Skeletal muscle tissue (tissue), 4 donors: ENCODE data around the gene OR1F1. TPM values are rescaled to one million over a fixed set of nuclear protein-coding genes. Genes with fewer than 3 reads are reported as not detected.

Experiments
- H3K27ac ChIP-seq: one replicate; pipeline ENCODE4 v1.7.0; 2013; ENCODE audit warnings: mild to moderate bottlenecking, low read depth, low read length, inconsistent platforms
- H3K27me3 ChIP-seq, 3 donors: one replicate each; pipeline ENCODE4 v1.7.0; 2013; ENCODE audit warnings: low read length in 3 of 3; ENCODE audit not compliant: control insufficient read depth in 3 of 3, insufficient read depth in 3 of 3
- H3K36me3 ChIP-seq, 3 donors: one replicate each; pipeline ENCODE4 v1.7.0; 2013; ENCODE audit warnings: low read length in 3 of 3; ENCODE audit not compliant: control insufficient read depth in 3 of 3, insufficient read depth in 3 of 3
- H3K4me1 ChIP-seq, 3 donors: one replicate each; pipeline ENCODE4 v1.7.0; 2013; ENCODE audit warnings: low read length in 3 of 3, mild to moderate bottlenecking in 3 of 3; ENCODE audit not compliant: control insufficient read depth in 3 of 3, insufficient read depth in 3 of 3
- H3K4me3 ChIP-seq, 3 donors: one replicate each; pipeline ENCODE4 v1.7.0; 2013; ENCODE audit warnings: low read length in 3 of 3
- H3K9ac ChIP-seq, 3 donors: one replicate each; pipeline ENCODE4 v1.7.0; 2013; ENCODE audit warnings: low read length in 3 of 3, mild to moderate bottlenecking in 3 of 3, moderate library complexity in 2 of 3, low read depth in 1 of 3
- H3K9me3 ChIP-seq, 3 donors: one replicate each; pipeline ENCODE4 v1.7.0; 2013; ENCODE audit warnings: low read length in 3 of 3; ENCODE audit not compliant: control insufficient read depth in 3 of 3
- total RNA-seq: library from RNA; depleted of rRNA; stranded (reverse); fragments of >200 nt; gene quantifications from one replicate; pipeline ENCODE4 v1.2.3, GENCODE V29; 2014
- donor health status: Osteomylitis.

Gene OR1F1
- total RNA-seq, 1 donor from 2014 or later, result not detected

DNA sequence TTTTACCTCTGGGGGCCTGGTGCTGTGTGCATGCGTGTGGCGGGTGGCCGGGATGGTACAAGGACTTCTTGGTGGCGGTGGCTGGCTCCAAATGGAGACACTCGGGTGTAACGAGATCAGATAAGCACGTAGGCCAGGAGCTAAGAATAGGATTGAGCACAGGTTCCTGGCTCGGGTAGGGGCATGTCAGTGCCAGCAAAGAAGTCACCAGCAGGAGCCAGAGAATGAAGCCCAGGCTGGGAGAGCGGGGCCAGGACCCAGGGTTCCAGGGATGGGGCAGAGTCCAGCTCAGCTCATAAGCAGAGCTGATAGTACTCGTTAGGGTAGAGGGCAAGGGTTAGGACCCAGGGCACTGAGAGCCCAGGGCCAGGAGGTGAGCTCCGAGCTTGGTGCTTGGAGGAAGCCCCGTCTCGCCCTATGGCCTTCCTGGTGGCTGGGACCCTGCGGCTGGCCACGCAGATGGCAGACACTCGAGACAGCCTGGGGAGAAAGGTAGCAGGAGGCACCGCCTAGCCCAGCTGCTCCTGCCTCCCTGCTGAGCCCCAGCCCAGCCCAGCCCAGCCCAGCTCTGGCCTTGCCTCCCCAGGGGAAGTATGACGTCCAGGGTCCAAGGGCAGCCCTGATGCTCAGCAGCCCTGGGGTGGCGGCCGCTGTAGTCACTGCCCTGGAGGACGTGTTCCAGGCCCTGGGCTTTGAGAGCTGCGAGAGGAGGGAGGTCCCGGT, 44.2 kb upstream of the OR1F1 start:
- H3K9me3 ChIP-seq, result no peaks in the 10 kb centered on the region
- peak overlapping the region; percentile 86 to 98 (median 93) for H3K9ac ChIP-seq
- H3K4me1 ChIP-seq, result peaks cover 26 to 55% (median 52%) of the 10 kb centered on the region in 3 donors
- H3K27ac ChIP-seq, result peak overlapping the region; percentile 98
- H3K27me3 ChIP-seq, result no peaks in the 10 kb centered on the region
- H3K4me3 ChIP-seq, result peak overlapping the region; percentile 75 to 91 (median 82)
- peaks cover 11 to 22% (median 14%) of the 10 kb centered on the region in 3 donors for H3K36me3 ChIP-seq

DNA sequence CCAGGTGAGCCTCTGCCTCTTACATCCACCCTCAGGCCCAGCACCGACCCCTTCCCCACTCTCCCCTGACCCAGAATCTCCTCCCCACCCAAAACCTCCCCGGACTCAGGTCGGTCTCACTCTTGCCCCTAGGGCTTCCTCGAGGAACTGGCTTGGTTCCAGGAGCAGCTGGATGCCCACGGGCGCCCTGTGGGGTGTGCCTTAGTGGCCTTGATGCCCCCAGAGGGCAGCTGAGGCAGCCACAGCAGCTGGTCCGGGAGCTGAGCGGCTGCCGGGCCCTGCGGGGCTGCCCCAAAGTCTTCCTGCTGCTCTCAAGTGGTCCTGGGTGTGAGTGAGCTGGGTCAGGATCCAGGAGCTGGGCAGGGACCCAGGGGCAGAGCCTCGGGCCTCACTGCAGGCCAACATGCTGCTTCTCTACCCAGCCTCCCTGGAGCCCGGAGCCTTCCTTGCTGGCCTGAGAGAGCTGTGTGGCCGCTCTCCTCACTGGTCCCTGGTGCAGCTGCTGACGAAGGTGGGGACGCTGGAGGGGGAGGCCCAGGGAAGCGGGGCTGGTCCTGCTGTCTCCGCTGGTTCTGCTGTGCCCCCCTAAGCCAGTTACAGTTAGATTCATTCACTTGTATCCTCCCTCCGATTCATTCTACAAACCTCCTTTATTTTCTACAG, 43.6 kb upstream of the OR1F1 start:
- Histone ChIP-seq H3K27ac (peak overlapping the region; percentile 98), H3K27me3 (peaks cover 0 to 2% (median 0%) of the 10 kb centered on the region in 3 donors), H3K36me3 (peaks cover 10 to 17% (median 11%) of the 10 kb centered on the region in 3 donors), H3K4me1 (peaks cover 26 to 51% (median 45%) of the 10 kb centered on the region in 3 donors), H3K9me3 (no peaks in the 10 kb centered on the region), H3K9ac (peak overlapping the region; percentile 82 to 98 (median 86)), H3K4me3 (peak overlapping the region in 2 of 3 donors; percentile 18 to 52)

DNA sequence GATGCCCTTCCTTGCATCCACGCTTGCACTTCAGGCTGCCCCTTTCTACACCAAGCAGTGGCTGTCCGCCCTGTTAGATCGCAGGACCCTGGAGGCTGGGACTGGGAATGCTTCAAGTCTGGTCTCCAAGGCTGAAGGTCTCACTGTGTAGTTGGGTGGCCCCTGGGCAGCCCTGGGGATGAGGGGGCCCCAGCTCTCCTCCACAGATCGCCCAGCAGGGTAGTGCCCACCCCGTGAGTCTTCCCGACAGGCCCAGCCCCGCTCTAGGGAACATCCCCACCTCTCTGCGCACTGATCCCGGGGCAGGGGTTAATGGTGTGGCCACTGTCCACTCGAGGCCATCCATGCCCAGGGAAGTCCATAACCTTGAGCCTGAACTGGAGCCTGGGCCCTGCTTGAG, 42.9 kb upstream of the OR1F1 start:
- Histone ChIP-seq H3K27me3 (peaks cover 0 to 5% (median 0%) of the 10 kb centered on the region in 3 donors), H3K9ac (peak overlapping the region in 1 of 3 donors; percentile 98), H3K27ac (no peak overlapping the region), H3K4me1 (peaks cover 31 to 58% (median 49%) of the 10 kb centered on the region in 3 donors), H3K4me3 (peak overlapping the region in 1 of 3 donors; percentile 41), H3K9me3 (no peaks in the 10 kb centered on the region), H3K36me3 (peaks cover 10 to 16% (median 11%) of the 10 kb centered on the region in 3 donors)

DNA sequence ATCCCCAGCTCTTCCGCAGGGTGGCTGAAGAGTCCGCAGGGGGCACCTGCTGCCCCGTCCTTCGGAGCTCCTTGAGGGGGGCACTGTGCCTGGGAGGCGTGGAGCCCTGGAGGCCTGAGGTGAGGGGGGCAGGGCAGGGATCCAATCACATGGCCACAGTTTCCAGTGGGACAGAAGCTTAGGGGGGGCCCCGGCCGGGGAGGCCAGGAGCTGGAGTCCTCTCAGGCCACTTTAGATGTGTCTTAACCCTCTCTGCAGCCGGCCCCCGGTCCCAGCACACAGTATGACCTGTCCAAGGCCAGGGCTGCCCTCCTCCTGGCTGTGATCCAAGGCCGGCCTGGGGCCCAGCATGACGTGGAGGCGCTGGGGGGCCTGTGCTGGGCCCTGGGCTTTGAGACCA, 42.3 kb upstream of the OR1F1 start:
- H3K36me3 ChIP-seq, result peaks cover 10 to 16% (median 11%) of the 10 kb centered on the region in 3 donors
- no peaks in the 10 kb centered on the region for H3K9me3 ChIP-seq
- H3K4me1 ChIP-seq, result peaks cover 33 to 60% (median 51%) of the 10 kb centered on the region in 3 donors
- H3K9ac ChIP-seq, result peak overlapping the region in 1 of 3 donors; percentile 98
- no peak overlapping the region for H3K27ac ChIP-seq
- peaks cover 0 to 5% (median 2%) of the 10 kb centered on the region in 3 donors for H3K27me3 ChIP-seq
- H3K4me3 ChIP-seq, result no peak overlapping the region

DNA sequence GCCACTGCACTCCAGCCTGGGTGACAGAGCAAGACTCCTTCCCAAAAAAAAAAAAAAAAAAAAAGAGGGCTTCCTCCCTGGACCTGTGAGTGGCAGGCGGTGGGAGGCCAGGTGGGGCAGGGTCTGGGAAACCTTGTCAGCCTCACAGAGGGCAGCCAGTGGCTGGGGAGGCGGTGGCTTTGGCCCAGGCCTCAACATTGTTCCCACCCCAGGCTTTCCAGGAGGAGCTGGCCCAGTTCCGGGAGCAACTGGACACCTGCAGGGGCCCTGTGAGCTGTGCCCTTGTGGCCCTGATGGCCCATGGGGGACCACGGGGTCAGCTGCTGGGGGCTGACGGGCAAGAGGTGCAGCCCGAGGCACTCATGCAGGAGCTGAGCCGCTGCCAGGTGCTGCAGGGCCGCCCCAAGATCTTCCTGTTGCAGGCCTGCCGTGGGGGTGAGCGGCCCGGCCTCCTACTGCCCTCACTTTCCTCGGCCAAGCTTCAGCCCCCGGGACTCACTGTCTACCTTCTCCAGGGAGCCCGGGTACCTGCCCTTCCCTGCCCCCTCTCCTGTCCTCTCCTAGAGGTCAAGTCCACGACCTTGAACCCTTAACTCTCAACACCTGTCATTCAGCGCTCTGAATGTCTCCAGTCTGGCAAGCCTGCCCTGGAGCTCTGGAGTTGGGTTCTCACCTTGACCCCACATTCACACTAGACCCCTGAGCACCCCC, 40.8 kb upstream of the OR1F1 start:
- Histone ChIP-seq H3K9me3 (no peaks in the 10 kb centered on the region), H3K27ac (no peak overlapping the region), H3K36me3 (peaks cover 3 to 6% (median 5%) of the 10 kb centered on the region in 3 donors), H3K27me3 (peaks cover 0 to 12% (median 4%) of the 10 kb centered on the region in 3 donors), H3K9ac (no peak overlapping the region), H3K4me3 (no peak overlapping the region), H3K4me1 (peaks cover 38 to 53% (median 44%) of the 10 kb centered on the region in 3 donors)

DNA sequence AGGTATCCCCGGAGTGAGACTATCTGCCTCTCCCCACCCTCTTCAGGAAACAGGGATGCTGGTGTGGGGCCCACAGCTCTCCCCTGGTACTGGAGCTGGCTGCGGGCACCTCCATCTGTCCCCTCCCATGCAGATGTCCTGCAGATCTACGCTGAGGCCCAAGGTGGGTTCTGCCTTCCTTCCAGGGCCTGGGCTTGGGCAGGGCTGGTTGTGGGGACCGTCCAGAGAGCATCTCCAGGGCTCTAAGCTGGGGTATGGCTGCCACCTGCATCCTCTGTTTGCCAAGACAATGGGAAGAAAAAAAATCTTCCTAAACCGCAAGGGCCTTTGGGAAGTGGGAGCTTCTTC, 40.3 kb upstream of the OR1F1 start:
- peaks cover 0 to 17% (median 9%) of the 10 kb centered on the region in 3 donors for H3K27me3 ChIP-seq
- no peak overlapping the region for H3K27ac ChIP-seq
- peak overlapping the region in 1 of 3 donors; percentile 16 for H3K9ac ChIP-seq
- H3K36me3 ChIP-seq, result peaks cover 0 to 1% (median 1%) of the 10 kb centered on the region in 3 donors
- peaks cover 37 to 53% (median 46%) of the 10 kb centered on the region in 3 donors for H3K4me1 ChIP-seq
- H3K4me3 ChIP-seq, result no peak overlapping the region
- H3K9me3 ChIP-seq, result no peaks in the 10 kb centered on the region

DNA sequence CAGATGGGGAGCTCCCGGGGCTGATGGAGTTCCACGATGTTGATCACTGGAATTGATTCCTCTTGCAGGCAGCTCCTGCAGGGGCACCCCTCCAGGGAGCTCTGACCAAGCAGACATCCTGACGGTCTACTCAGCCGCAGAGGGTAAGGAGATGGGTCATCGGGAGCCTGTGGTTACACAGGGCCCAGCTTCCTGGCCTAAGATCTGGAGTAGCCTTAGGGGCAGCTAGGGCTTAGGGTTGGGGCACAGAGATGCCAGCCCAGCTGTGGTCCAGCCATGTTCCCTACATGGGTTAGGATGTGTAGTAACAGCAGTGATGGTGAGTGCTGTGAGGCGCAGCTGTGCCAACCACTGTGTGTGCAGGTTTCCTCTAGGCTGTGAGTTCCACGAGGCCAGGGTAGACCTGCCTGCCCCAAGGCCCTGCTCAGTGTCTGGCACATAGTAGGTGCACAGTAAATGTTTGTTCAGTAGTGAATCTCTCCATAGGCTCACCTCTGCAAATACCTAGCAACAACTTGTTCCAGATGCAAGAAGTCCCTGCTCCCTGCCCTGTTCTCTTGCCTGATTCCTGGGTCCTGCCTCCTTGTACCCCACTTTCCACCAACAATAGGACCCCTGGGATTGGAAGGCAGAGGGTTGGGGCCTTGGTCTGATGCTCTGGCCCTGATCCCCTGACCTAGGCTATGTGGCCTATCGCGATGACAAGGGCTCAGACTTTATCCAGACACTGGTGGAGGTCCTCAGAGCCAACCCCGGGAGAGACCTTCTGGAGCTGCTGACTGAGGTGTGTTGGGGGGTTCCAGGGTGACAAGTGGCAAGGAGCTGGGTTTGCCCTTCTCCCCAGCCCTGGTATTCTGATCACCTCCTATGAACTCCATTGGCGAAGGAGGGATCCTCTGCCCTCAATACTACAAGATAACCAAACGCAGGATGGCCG, 39.5 kb upstream of the OR1F1 start:
- H3K36me3 ChIP-seq, result no peaks in the 10 kb centered on the region
- no peak overlapping the region for H3K9ac ChIP-seq
- no peak overlapping the region for H3K27ac ChIP-seq
- no peaks in the 10 kb centered on the region for H3K9me3 ChIP-seq
- no peak overlapping the region for H3K4me3 ChIP-seq
- peaks cover 37 to 46% (median 45%) of the 10 kb centered on the region in 3 donors for H3K4me1 ChIP-seq
- H3K27me3 ChIP-seq, result peaks cover 0 to 19% (median 12%) of the 10 kb centered on the region in 3 donors

DNA sequence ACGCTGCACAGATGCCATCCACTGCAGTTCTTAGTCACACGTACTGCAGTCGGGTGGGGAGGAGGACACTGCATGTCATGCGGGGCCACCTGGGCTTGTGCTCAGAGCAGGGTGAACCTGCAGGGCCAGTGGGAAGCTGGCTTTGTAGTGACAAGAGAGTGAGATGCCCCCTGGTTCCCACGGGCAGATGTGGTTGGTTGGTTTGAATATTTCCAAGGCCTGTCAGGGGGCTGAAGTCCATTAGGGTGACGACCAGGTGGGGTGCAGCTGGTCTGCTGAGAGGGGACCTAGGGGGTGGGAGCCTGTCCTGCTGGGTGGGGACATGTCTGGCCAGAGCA, 38.8 kb upstream of the OR1F1 start:
- Histone ChIP-seq H3K4me1 (peaks cover 32 to 40% (median 39%) of the 10 kb centered on the region in 3 donors), H3K9ac (peak overlapping the region in 1 of 3 donors; percentile 79), H3K36me3 (no peaks in the 10 kb centered on the region), H3K4me3 (no peak overlapping the region), H3K9me3 (no peaks in the 10 kb centered on the region), H3K27ac (no peak overlapping the region), H3K27me3 (peaks cover 0 to 19% (median 15%) of the 10 kb centered on the region in 3 donors)
